ENCODE data around the gene CAMK4. TPM values are rescaled to one million over a fixed set of nuclear protein-coding genes. Genes with fewer than 3 reads are reported as not detected.
"Not testable (repeated sequence)": the region's sequence is repeated elsewhere in the genome, so short reads cannot be mapped to it uniquely, and the experiment has no call there.

The CAMK4 gene
- total RNA-seq, 1 donor from 2014 or later = 5.1 TPM

- no peak for TF ChIP-seq CTCF (conservative IDR thresholded peaks at IDR 0.05; ENCODE audit: low read depth, low read length)
- H3K4me3 ChIP-seq (ENCODE audit: low read depth, low read length) = no peak overlapping the region
- DNase-seq (ENCODE audit: low read depth) = no peak
Observed at GRCh38 chr5:111284825-111285224, 60.6 kb downstream of the CAMK4 start.

DNA sequence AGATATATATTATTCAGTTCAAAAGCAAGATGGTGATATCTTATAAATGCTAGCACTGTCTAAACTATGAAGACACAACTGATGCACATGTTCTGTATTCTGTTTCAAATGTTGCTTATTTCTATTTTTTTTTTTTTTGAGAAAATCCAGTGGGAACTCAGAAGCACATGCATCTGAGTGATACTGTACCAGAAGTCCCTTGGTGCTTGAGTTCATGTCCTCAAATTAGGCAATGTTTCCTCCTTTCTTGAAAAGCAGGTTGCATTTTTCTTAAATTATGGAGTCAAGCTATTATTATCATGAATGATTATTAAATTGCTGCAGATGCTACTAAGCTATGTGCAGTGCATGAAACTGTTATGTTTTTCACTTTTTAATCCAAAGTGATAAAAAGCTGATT is 70.4 kb downstream of the CAMK4 start:
- no peak for TF ChIP-seq CTCF (conservative IDR thresholded peaks at IDR 0.05; ENCODE audit: low read depth, low read length)
- DNase-seq (ENCODE audit: low read depth) = no peak
- H3K4me3 ChIP-seq (ENCODE audit: low read depth, low read length) = no peak overlapping the region

DNA sequence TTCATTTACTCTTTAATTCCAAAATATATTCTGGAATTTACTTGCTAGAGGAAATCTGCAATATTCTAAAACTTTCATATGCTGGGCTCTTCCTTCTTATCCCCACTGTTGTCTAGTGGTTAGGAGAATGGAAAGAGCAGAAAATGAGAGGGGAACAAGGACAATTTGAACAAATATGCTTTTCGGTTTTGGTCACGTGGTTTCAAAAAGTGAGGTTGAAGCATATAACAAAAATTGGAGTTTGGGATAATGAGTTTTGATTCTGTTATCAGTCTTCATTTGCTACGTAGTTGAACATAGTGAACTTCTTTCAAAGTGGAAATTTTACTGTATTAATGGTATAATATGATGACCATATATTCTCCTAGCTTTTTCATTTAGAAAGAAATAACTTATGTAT is 71.5 kb downstream of the CAMK4 start:
- DNase-seq (ENCODE audit: low read depth) = no peak
- no peak overlapping the region for H3K4me3 ChIP-seq (ENCODE audit: low read depth, low read length)
- TF ChIP-seq CTCF (conservative IDR thresholded peaks at IDR 0.05; ENCODE audit: low read depth, low read length) = no peak

- no peak for TF ChIP-seq CTCF (conservative IDR thresholded peaks at IDR 0.05; ENCODE audit: low read depth, low read length)
- DNase-seq (ENCODE audit: low read depth) = no peak
- no peak overlapping the region for H3K4me3 ChIP-seq (ENCODE audit: low read depth, low read length)
Observed at GRCh38 chr5:111296570-111296969, 72.4 kb downstream of the CAMK4 start.

DNA sequence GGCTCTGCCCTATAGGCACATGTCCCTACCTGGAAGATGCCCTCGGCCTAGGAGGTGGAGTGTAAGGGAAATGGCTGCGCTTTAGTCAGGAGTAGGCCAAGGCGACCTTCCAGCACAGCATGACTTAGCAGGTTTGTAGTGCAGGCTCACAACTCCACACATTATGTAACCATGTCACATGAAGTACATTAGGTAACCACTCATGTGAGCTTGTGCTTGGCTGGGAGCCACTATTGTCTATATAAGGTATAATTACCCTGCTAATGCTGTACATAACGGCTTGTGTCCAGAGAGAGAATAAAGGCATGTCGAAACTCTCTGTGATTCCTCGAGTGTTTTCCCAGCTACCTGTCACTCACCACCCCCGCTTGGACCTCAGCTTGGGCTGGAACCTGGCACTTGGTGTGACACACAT is 74.9 kb downstream of the CAMK4 start:
- no peak for DNase-seq (ENCODE audit: low read depth)
- no peak for TF ChIP-seq CTCF (conservative IDR thresholded peaks at IDR 0.05; ENCODE audit: low read depth, low read length)
- no peak overlapping the region for H3K4me3 ChIP-seq (ENCODE audit: low read depth, low read length)

GRCh38 chr5:111299831-111300432 is 75.7 kb downstream of the CAMK4 start:
- no peak for TF ChIP-seq CTCF (conservative IDR thresholded peaks at IDR 0.05; ENCODE audit: low read depth, low read length)
- no peak overlapping the region for H3K4me3 ChIP-seq (ENCODE audit: low read depth, low read length)
- no peak for DNase-seq (ENCODE audit: low read depth)

DNA sequence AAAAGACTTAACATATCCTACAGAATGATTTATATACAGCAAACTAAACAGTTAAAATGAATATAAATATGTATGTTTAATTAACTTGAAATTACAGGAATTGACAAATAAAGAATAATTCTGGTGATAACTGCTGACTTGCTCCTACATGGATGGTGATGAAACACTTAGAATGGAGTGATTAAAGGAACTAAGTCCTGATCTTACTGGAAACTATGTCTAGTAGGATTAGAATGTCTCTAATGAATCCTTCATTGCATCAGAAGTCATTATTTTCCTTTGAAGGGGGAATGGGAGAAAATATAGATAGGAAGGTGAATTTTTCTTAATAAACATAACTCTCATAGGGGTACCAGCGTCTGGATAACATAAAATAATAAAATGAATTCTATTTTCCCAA is 77.1 kb downstream of the CAMK4 start:
- no peak for DNase-seq (ENCODE audit: low read depth)
- H3K4me3 ChIP-seq (ENCODE audit: low read depth, low read length) = no peak overlapping the region
- no peak for TF ChIP-seq CTCF (conservative IDR thresholded peaks at IDR 0.05; ENCODE audit: low read depth, low read length)

DNA sequence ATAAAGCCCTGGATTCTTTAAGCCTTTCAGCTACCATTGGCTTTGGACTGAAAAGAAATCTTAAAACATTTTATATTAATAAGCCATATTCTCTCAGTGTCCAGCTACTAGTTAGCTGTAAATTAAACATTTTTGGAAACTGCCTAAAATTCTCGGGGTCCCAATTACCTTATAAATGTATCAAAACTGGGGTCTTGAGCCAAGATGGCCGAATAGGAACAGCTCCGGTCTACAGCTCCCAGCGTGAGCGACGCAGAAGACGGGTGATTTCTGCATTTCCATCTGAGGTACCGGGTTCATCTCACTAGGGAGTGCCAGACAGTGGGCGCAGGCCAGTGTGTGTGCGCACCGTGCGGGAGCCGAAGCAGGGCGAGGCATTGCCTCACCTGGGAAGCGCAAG is 77.9 kb downstream of the CAMK4 start:
- H3K4me3 ChIP-seq (ENCODE audit: low read depth, low read length); DNase-seq (ENCODE audit: low read depth): not testable (repeated sequence)
